Testis (tissue), 3 donors: ENCODE results near the gene SBF1. TPM values are rescaled to one million over a fixed set of nuclear protein-coding genes. Genes with fewer than 3 reads are reported as not detected.
A peak's percentile ranks its signal among the peaks of the same experiment; 100 is the strongest.

Experiments used
- DNase-seq: peaks from one replicate; pipeline ENCODE4 v3.0.0-alpha.2; 2019
- H3K27ac ChIP-seq, 2 donors: fragments of 200-600 bp; sonication (generic); one replicate each; pipeline ENCODE4 v1.5.1; 2019
- H3K27me3 ChIP-seq: fragments of 200-600 bp; sonication (generic); one replicate; pipeline ENCODE4 v1.5.1; 2019
- H3K36me3 ChIP-seq: fragments of 200-600 bp; sonication (generic); one replicate; pipeline ENCODE4 v1.5.1; 2017; ENCODE audit warnings: low read depth; ENCODE audit errors: missing control alignments
- H3K4me1 ChIP-seq: fragments of 200-600 bp; sonication (generic); one replicate; pipeline ENCODE4 v1.5.1; 2019
- H3K4me3 ChIP-seq, 2 donors: fragments of 200-600 bp; sonication (generic); one replicate each; pipeline ENCODE4 v1.5.1; 2017 to 2019
- H3K9me3 ChIP-seq: fragments of 200-600 bp; sonication (generic); one replicate; pipeline ENCODE4 v1.5.1; 2017
- POLR2A ChIP-seq: fragments of 450-650 bp; IDR thresholded peaks from one replicate; pipeline ENCODE4 v1.6.1; 2017; ENCODE audit warnings: antibody characterized with exemption, mild to moderate bottlenecking, moderate library complexity
- WGBS, 2 donors: methylation state at CpG; one replicate each; pipeline ENCODE4 v1.1.5; 2018; 5-methylcytosine and 5-hydroxymethylcytosine counted together
- intact Hi-C: fragments of 100-400 bp; cut with DNase I; formaldehyde crosslinking; loops from one replicate; pipeline ENCODE4 v1.15.1; 2023; ENCODE audit warnings: low total_unique reads
- polyA plus RNA-seq: library from polyadenylated mRNA; stranded (reverse); fragments of 350-450 nt; fragmentation: Illumina TruSeq; extraction: RNeasy Lipid Tissue Mini Kit (QIAGEN cat#74804); gene quantifications from one replicate; pipeline ENCODE4 v1.2.3, GENCODE V29; 2014; ENCODE audit warnings: low read depth, low replicate concordance; ENCODE audit not compliant: insufficient read depth
- total RNA-seq, 2 donors: library from RNA; depleted of rRNA; stranded (reverse); fragments of >200 nt; gene quantifications; one replicate each; pipeline ENCODE4 v1.2.3, GENCODE V29; 2016
- TF ChIP-seq, protein P1 (sequence below), 3 experiments: fragments of 450-650 bp in 2 of 3; fragments of 200-600 bp in 1 of 3; sonication (generic) in 1 of 3; IDR thresholded peaks; one replicate each; pipeline ENCODE4 v1.5.1; 2016 to 2019; ENCODE audit warnings: antibody characterized with exemption in 3 of 3, mild to moderate bottlenecking in 2 of 3, moderate library complexity in 1 of 3

SBF1 gene
- total and polyA plus RNA-seq, 3 donors from 2014 or later = 201 to 239 (median 208) TPM

DNA sequence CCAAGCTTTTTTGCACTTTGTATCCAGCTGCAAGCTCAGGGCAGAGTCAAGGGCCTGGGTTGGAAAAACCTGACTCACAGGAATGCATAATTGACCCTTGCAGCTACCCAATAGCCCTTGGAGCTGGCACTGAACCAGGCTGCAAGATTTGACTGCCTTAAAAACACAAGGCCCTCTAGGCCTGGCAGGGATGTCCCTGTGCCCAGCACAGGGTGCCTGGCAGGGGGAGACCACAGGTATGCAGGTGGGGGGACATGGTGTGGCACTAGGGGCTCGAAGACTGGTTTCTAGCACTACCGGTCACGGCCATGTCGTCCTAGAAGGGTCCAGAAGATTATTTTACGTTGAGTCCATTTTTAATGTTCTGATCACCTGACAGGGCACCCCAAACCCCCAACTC lies 30.2 kb downstream of the SBF1 start:
- Histone ChIP-seq H3K36me3 (no peaks in the 10 kb centered on the region), H3K4me1 (peaks cover 9% of the 10 kb centered on the region), H3K27me3 (no peaks in the 10 kb centered on the region), H3K27ac (peak overlapping the region in 1 of 2 donors; percentile 53), H3K9me3 (no peaks in the 10 kb centered on the region), H3K4me3 (no peak overlapping the region)
- DNase-seq = peak; percentile 47
- intact Hi-C loops = no loop called here
- WGBS, 2 donors = 66 to 73% methylated on average over 5 of the region's 5 CpGs
- TF ChIP-seq POLR2A = no peak
- TF ChIP-seq, protein P1, sequence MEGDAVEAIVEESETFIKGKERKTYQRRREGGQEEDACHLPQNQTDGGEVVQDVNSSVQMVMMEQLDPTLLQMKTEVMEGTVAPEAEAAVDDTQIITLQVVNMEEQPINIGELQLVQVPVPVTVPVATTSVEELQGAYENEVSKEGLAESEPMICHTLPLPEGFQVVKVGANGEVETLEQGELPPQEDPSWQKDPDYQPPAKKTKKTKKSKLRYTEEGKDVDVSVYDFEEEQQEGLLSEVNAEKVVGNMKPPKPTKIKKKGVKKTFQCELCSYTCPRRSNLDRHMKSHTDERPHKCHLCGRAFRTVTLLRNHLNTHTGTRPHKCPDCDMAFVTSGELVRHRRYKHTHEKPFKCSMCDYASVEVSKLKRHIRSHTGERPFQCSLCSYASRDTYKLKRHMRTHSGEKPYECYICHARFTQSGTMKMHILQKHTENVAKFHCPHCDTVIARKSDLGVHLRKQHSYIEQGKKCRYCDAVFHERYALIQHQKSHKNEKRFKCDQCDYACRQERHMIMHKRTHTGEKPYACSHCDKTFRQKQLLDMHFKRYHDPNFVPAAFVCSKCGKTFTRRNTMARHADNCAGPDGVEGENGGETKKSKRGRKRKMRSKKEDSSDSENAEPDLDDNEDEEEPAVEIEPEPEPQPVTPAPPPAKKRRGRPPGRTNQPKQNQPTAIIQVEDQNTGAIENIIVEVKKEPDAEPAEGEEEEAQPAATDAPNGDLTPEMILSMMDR (IDR thresholded peaks at IDR 0.05) = no peak

DNA sequence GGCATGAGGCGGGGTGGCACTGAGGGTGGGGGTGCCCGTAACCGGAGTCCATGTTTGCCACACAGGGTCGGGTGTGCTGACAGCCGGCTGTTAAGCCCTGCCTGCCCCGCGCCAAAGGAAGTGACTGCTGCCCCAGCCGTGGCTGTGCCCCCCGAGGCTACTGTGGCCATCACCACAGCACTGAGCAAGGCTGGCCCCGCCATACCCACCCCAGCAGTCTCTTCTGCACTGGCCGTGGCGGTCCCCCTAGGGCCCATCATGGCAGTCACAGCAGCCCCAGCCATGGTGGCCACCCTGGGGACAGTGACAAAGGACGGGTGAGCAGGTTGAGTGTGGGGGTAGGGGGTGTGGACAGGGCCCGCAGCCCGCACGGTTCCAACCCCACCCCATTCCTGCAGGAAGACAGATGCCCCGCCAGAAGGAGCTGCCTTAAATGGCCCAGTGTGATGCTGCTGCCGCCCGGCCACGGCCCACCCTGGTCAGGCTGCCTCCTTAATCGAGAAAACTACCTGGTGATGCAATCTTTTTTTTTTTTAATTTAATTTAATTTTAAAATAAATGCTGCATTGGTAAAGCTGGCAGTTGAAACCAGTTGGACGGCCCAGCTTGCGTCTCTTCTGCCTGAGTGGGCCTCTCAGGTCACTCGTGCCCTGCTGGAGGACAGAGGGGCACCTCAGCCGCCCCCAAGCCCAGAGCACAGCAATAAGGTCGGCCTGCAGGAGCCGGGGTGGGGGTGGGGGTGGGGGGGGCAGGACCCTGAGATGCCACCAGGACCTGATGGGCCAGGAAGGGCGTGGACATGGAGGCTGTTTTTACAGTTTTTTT lies 30.8 kb downstream of the SBF1 start:
- H3K4me1 ChIP-seq = peaks cover 9% of the 10 kb centered on the region
- no peaks in the 10 kb centered on the region for H3K27me3 ChIP-seq
- no peak overlapping the region for H3K4me3 ChIP-seq
- H3K9me3 ChIP-seq = no peaks in the 10 kb centered on the region
- peak overlapping the region in 1 of 2 donors; percentile 11 for H3K27ac ChIP-seq
- 73 to 78% methylated on average over 11 to 28 of the region's 28 CpGs for WGBS, 2 donors
- DNase-seq = no peak
- intact Hi-C loops = no loop called here
- no peaks in the 10 kb centered on the region for H3K36me3 ChIP-seq
- TF ChIP-seq, protein P1 (IDR thresholded peaks at IDR 0.05) = no peak
- no peak for TF ChIP-seq POLR2A

DNA sequence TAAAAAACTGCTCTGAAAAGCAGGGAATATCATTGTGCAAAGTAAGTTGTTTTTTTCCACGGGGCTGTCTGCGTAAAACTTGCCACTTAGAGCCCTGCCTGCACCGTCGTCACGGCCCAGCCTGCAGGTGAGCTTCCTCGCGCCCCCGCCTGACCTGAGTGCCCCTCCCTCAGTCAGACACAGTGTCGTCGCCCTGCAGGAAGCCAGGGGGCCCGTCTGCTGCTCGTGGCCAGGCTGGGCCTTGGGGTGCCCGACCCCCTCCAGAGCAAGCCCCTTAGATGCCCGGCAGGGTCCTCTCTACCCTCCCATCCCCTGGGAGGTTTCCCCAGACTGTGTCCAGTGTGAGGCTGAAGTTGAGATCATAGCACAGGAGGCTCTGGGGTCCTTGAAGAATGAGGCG lies 31.6 kb downstream of the SBF1 start:
- peaks cover 9% of the 10 kb centered on the region for H3K4me1 ChIP-seq
- H3K9me3 ChIP-seq = no peaks in the 10 kb centered on the region
- no peaks in the 10 kb centered on the region for H3K27me3 ChIP-seq
- WGBS, 2 donors = 88 to 93% methylated on average over 14 to 15 of the region's 15 CpGs
- H3K27ac ChIP-seq = no peak overlapping the region
- no peak overlapping the region for H3K4me3 ChIP-seq
- TF ChIP-seq, protein P1 (IDR thresholded peaks at IDR 0.05) = no peak
- TF ChIP-seq POLR2A = no peak
- no peaks in the 10 kb centered on the region for H3K36me3 ChIP-seq
- no peak for DNase-seq
- intact Hi-C loops = no loop called here

DNA sequence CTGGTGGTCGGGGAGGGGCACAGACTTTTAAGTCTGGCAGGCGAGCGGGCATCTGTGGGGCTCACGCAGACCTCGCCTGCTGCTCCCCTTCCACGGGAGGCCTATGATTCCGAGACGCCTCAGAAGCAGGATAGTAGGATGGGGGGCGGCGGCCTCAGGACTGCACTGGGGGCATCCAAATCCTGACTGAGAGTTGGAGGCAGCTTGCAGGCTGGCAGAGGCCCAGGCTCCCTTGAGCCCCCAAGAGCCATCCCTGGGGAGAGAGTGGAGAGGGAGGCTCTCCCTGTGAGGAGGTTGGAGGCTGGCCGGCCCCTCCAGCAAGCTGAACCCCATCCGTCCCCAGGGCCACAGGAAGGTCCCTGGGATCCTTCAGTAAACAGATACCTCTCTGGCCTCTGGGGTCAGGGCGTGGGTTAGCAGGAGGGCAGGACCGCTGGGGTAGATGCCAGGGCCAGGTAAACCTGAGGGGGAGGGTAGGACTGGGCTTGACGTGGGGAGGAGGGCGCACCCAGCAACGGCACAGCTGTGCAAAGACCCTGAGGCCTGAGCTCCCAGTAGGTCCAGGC lies 33.3 kb downstream of the SBF1 start:
- no peak overlapping the region for H3K27ac ChIP-seq
- no peaks in the 10 kb centered on the region for H3K36me3 ChIP-seq
- intact Hi-C loops = no loop called here
- no peaks in the 10 kb centered on the region for H3K9me3 ChIP-seq
- WGBS, 2 donors = 85 to 95% methylated on average over 11 to 17 of the region's 17 CpGs
- TF ChIP-seq, protein P1 (IDR thresholded peaks at IDR 0.05) = no peak
- no peak for TF ChIP-seq POLR2A
- H3K4me1 ChIP-seq = peaks cover 9% of the 10 kb centered on the region
- DNase-seq = no peak
- H3K4me3 ChIP-seq = no peak overlapping the region
- no peaks in the 10 kb centered on the region for H3K27me3 ChIP-seq
